GM18861 (cell line): ENCODE data around the gene RGS3.

Experiments
- ATAC-seq: cut with Tn5 transposase; IDR thresholded peaks from one replicate; pipeline ENCODE4 v1.9.1; 2021; ENCODE audit not compliant: unreplicated experiment

Gene RGS3

GRCh38 chr9:113464286-113464660, 746 bp downstream of the RGS3 start:
- ATAC-seq: no peak

DNA sequence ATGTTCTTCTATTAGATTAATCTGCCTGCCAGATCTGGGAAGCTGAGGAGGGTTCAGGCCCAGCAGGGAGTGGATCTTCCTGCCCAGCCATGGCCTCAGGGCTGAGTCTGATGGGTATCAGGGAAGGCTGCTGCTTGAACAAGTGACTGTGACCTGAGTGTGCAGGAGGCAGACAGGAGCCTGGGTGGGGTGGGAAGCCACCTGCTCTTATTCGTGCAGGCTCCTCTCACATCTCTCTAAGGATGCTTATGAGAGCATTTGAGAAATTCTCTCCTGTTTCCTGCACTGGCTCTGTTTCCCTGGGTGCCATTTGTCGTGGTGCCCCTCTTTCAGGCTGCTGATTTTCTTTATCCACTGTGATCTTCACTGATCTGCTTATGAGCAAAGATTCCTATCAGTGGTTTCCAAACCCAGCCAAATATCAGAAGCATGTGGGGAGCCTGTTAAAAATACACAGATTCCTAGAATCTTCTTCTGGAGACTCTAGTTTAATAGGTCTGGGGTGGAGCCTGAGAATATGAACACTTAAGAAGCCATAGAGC, 2.1 kb downstream of the RGS3 start:
- no peak for ATAC-seq

- ATAC-seq: no peak
Observed at GRCh38 chr9:113467183-113467582, 3.7 kb downstream of the RGS3 start.

GRCh38 chr9:113468716-113469448, 5.4 kb downstream of the RGS3 start:
- no peak for ATAC-seq

DNA sequence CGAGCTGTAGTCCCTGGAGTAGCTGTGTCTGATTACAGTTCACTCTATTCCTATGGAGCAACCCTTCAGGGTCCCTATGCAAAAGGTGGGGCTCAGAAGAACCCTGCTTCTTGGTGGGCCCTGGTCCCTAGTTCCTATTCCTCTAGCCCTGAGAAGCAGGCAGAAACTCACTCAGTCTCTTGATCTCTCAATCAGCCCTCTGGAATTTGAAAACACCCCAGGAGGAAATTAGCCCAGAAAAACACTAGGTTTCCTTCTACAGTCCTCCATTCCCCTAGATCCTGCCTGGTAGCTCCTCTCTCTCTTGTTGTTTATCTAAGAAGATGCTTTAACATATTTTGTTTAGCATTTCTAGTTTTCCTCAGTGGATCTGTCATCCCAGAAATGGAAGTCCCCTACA, 7.6 kb downstream of the RGS3 start:
- no peak for ATAC-seq

- ATAC-seq: no peak
Observed at GRCh38 chr9:113471566-113471965, 8.0 kb downstream of the RGS3 start.

DNA sequence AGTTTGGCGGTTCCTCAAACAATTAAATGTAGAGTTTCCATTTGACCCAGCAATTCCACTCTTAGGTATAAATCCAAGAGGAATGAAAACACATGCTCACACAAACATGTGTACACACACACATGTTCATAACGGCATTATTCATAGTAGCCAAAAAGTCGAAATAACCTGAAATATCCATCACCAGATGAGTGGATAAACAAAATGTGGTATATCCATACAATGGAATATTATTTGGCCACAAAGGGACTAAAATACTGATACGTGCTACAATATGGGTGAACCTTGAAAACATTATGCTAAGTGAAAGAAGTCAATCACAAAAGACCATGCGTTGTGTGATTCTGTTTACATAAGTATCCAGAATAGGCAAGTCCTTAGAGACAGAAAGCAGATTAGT, 8.7 kb downstream of the RGS3 start:
- no peak for ATAC-seq

GRCh38 chr9:113474360-113475028, 11.0 kb downstream of the RGS3 start:
- no peak for ATAC-seq

DNA sequence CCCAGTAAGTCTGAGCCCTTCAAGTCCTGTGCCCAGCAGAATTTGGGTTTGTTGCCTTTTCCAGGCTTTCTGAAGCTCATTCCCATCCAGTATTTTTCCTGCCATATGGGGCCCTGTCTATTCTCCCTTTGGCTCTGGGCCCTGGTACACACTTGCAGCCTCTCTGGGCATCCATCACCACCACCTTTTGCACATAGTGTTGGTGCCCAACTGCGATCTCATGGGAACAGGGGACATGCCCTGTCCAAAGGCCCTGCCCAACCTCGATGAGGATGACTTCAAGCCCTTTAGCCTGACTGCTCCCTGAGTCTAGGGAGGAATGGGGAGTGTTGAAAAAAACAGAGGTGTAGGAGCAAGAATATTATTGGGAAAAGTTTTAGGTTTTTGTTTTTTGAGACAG, 11.5 kb downstream of the RGS3 start:
- no peak for ATAC-seq

- ATAC-seq: no peak
Observed at GRCh38 chr9:113475992-113476391, 12.5 kb downstream of the RGS3 start.

DNA sequence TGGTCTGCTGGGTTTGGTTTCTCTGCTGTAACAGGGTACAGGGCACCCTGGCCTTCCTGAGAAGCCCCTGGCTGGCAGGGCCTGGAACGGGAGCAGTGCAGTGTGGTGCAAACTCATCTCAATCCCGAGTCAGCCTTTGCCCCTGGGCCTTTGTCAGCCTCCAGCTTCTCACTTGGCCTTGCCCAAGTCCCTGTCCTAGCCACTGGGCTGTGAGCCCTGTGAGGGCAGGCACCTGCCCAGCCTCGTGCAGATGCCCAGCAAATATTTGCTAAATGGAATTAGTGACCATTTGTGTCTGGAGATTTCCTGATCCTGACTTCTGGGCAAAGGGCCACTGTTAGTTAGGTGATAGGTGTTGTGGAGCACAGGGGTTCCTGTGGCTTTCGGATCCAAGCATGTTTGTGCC, 13.0 kb downstream of the RGS3 start:
- no peak for ATAC-seq

DNA sequence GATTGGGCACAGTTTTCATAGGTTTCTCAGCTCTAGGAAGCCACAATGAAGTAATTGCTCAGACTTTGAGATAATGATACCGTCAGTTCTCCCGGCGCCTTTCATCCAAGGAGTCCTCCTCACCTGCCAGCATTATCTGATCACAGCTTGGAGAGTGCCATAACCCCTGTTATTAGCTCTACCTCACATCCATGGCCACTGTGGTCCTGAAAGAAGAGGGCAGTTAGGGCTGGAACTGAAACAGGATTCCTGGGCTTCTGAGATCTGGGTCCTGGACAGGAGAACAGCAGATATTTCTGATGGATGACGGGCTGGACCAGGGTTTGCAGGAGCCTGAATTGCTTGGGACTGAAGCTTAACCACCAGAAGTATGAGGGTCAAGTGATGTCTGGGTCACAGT, 13.5 kb downstream of the RGS3 start:
- no peak for ATAC-seq

GRCh38 chr9:113477661-113478060, 14.1 kb downstream of the RGS3 start:
- ATAC-seq: no peak

DNA sequence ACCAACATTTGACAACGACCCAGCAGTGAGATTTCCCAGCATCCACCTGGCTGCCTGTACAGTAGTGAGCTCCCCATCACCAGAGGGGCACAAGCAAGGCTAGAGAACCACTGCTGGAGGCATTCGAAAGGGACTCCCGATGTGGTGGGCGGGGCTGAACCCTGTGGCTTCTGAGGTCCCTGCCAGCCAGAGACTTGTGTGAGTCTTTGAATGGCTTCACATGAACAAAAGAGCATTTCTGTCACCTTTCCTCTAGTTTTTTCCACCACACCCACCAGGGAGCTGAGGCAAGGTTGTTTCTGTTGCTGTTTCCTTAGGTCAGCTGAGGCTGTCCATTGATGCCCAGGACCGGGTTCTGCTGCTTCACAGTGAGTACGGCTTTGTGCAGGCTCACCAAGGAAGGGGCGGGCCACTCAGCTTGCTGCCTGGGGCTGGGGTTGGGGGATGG, 15.7 kb downstream of the RGS3 start:
- ATAC-seq: no peak

DNA sequence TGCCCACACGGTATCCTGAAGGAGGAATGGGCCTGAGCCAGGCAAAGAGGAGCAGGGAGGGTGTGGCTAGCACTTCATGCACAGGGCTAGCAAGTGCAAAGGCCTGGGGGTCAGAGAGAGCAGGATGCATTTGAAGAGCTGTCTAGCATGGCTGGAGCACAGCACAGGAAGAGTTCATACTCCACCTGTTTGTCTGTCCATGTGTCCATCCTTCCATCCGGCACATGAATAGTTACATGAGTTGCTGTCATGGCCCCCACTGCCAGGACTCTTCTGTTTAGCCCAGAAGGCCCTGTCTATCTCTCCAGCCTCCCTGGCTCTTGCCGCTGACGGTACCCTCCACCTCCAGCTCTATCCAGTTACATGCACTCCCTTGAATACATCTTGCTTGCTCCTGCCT, 17.1 kb downstream of the RGS3 start:
- no peak for ATAC-seq

DNA sequence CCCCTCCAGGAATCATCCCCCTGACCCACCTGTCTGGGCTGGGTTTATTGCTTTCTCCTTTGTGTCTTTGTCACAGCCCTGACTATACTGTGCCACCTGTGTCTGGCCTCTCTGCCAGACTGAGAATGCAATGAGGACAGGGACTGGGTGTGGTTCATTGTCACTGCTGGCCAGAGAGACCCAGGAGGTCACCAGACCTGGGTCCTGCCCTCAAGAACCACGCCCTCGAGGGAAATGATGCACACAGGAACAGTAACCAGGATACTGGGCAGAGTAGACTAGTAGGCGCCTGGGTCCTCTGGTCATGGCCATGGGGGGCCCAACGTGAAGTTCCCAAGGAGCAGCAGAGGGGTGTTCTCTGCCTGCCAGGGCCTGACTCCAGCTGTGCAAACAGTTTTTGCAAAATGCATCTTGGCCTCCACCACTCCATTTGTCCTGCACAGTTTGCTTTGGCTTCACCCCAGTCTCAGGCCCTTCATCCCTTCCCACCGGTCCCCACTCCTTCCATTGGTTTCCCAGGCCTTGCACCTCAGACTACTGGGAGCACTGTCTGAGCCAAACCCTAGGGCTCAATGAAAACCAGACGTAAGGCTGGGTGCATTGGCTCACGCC, 17.8 kb downstream of the RGS3 start:
- ATAC-seq: no peak

- ATAC-seq: no peak
Observed at GRCh38 chr9:113482341-113482740, 18.8 kb downstream of the RGS3 start.

- no peak for ATAC-seq
Observed at GRCh38 chr9:113482991-113483675, 19.6 kb downstream of the RGS3 start.

DNA sequence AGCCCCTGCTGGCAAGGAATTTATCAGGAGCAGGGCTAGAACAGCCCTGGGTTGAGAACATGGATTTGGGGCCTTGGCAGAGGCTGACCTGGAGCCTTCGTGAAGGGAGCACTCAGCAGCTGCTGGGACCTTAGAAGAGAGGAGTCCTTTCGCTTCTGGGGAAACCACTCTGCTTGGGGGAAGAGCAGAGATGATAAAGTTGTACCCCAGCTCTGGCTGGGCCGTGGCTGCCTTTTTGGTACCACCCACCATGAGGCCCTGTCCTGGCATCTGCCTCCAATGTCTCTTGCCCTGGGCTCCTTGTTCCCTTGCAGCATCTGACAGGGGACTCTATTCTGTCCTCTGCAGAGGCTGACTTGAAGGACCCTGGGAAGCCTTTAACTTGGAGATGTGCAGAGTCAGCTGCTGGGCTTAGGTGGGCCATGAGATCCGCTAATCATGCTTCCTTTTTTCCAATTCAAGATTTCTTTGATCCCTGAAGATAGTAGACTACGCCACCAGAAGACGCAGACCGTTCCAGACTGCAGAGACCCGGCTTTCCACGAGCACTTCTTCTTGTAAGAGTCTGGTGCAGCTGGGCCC, 20.2 kb downstream of the RGS3 start:
- no peak for ATAC-seq

- ATAC-seq: no peak
Observed at GRCh38 chr9:113484258-113484730, 20.8 kb downstream of the RGS3 start.

- ATAC-seq: no peak
Observed at GRCh38 chr9:113485761-113486115, 22.2 kb downstream of the RGS3 start.
